Brain microvascular endothelial cell (primary cell): ENCODE data around the gene ZSCAN5B.
A peak's percentile ranks its signal among the peaks of the same experiment; 100 is the strongest.
"Not testable (repeated sequence)": the region's sequence is repeated elsewhere in the genome, so short reads cannot be mapped to it uniquely, and the experiment has no call there.

Source experiments
- DNase-seq: peaks from one replicate; pipeline ENCODE4 v3.0.0-alpha.2; 2020
- H3K27ac ChIP-seq: fragments of 250-450 bp; sonication (Bioruptor Pico); 2 replicates; pipeline ENCODE4 v1.5.1; 2020; ENCODE audit warnings: mild to moderate bottlenecking, moderate library complexity
- H3K27me3 ChIP-seq: fragments of 250-450 bp; sonication (Bioruptor Pico); replicated peaks from 2 replicates; pipeline ENCODE4 v1.5.1; 2020; ENCODE audit warnings: mild to moderate bottlenecking
- H3K36me3 ChIP-seq: fragments of 250-450 bp; sonication (Bioruptor Pico); replicated peaks from 2 replicates; pipeline ENCODE4 v1.5.1; 2020; ENCODE audit warnings: mild to moderate bottlenecking
- H3K4me3 ChIP-seq: 2 replicates; pipeline ENCODE4 v1.5.1; 2011; ENCODE audit warnings: low read depth, mild to moderate bottlenecking, control low read depth, low read length, moderate library complexity
- in situ Hi-C: cut with HindIII; loops from 2 replicates; pipeline ENCODE4 v1.10.0; 2017; ENCODE audit warnings: low sequenced_read_pairs, low pct_ligation_motif_present
- TF ChIP-seq, protein P1 (sequence below): IDR thresholded peaks from 2 replicates; pipeline ENCODE4 v1.5.1; 2011; ENCODE audit warnings: low read depth, mild to moderate bottlenecking, moderate library complexity, low read length, control low read depth, inconsistent platforms; ENCODE audit errors: missing control alignments

ZSCAN5B gene

DNA sequence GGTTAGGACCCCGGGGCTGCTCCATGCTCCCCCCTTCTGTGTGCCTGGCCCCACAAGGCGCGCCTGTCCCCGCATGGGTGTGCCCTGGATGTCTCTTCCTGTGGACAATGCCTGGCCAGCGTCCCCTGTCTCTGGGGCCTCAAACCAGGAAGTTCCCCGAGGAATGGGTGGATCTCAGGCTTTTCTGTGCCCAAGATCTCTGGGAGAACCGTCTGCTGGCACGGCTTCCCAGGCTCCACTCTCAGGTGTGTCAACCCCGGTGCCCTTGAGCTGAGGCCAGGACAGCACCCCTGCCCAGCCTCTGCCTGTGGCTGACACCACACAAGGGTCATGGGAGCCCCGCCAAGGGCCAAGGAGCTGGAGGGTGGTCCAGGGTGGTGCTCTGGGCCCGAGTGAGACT, 40.8 kb downstream of the ZSCAN5B start:
- Histone ChIP-seq H3K4me3 (no peak overlapping the region), H3K27ac (no peak overlapping the region), H3K27me3 (no peaks in the 10 kb centered on the region), H3K36me3 (peaks cover 17% of the 10 kb centered on the region)
- TF ChIP-seq, protein P1, sequence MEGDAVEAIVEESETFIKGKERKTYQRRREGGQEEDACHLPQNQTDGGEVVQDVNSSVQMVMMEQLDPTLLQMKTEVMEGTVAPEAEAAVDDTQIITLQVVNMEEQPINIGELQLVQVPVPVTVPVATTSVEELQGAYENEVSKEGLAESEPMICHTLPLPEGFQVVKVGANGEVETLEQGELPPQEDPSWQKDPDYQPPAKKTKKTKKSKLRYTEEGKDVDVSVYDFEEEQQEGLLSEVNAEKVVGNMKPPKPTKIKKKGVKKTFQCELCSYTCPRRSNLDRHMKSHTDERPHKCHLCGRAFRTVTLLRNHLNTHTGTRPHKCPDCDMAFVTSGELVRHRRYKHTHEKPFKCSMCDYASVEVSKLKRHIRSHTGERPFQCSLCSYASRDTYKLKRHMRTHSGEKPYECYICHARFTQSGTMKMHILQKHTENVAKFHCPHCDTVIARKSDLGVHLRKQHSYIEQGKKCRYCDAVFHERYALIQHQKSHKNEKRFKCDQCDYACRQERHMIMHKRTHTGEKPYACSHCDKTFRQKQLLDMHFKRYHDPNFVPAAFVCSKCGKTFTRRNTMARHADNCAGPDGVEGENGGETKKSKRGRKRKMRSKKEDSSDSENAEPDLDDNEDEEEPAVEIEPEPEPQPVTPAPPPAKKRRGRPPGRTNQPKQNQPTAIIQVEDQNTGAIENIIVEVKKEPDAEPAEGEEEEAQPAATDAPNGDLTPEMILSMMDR, result no peak
- no peak for DNase-seq
- in situ Hi-C loops, result no loop called here

DNA sequence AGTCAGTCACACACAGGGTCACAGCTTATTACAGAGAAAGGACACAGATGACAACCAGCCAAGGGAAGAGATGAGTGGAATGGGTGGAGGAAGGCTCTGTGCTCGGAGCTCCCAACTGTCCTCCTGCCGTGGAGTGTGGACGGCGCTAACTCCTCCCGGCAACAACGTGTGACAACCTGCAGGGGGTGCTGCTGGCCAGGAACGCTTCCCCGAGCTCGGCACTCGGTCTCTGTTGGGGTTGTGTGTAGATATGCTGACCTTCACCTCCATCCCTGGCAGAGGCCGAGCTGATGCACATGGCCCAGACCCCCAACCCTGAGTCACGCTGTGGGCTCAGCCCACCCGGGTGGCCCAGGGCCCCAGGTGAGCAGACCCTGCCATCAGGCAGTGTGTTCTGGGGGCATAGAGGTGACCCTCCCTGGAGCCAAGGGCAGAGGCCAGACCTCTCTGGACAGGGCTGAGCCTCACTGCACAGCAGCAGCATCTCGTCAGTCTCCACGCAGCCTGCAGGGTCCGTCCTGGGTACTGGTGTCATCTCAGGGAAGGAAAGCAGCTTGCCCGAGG, 42.4 kb downstream of the ZSCAN5B start:
- H3K4me3 ChIP-seq, result no peak overlapping the region
- no peak overlapping the region for H3K27ac ChIP-seq
- in situ Hi-C loops, result no loop called here
- no peaks in the 10 kb centered on the region for H3K27me3 ChIP-seq
- DNase-seq, result no peak
- H3K36me3 ChIP-seq, result peaks cover 14% of the 10 kb centered on the region
- TF ChIP-seq, protein P1, result peak; percentile 59

DNA sequence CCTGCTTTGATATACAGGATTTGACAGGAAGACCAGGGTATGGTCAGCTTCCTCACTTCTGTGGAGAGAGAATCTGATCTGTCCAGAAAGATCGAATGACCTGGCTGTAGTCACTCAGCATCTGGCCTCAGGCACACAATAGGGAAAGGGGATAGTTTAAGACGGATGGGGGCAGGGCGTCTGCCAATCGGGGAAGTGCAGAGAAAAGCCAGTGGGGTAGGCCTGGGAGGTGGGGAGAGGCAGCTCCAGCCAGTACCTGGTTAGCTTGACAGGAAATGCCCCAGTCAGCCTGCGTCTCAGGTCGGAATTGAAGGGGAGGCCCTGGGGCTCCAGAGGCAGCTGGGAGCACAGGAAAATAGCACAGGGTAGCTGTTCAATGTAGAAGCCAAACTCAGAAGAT, 44.1 kb downstream of the ZSCAN5B start:
- no peak overlapping the region for H3K27ac ChIP-seq
- in situ Hi-C loops, result no loop called here
- H3K4me3 ChIP-seq, result no peak overlapping the region
- TF ChIP-seq, protein P1, result no peak
- no peaks in the 10 kb centered on the region for H3K27me3 ChIP-seq
- DNase-seq, result no peak
- peaks cover 10% of the 10 kb centered on the region for H3K36me3 ChIP-seq

DNA sequence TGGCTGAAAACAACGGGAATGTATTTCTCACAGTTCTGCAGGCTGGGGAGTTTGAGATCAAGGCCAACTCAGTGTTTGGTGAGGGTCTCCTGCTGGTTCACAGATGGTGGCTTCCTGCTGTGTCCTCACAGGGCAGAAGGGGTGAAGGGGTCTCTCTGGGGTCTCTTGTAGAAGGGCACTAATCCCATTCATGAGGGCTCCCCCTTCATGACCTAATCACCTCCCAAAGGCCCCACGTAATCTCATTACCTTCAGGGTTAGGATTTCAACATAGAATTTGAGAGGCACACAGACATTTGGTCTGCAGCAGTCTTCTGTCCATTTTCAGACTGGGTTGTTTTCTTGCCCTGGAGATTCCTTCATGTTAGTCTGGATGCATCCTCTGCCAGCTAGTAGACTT, 44.9 kb downstream of the ZSCAN5B start:
- in situ Hi-C loops, result no loop called here
- TF ChIP-seq, protein P1, result no peak
- Histone ChIP-seq H3K36me3 (peaks cover 17% of the 10 kb centered on the region), H3K27ac (no peak overlapping the region), H3K27me3 (no peaks in the 10 kb centered on the region), H3K4me3 (no peak overlapping the region)
- DNase-seq, result no peak

DNA sequence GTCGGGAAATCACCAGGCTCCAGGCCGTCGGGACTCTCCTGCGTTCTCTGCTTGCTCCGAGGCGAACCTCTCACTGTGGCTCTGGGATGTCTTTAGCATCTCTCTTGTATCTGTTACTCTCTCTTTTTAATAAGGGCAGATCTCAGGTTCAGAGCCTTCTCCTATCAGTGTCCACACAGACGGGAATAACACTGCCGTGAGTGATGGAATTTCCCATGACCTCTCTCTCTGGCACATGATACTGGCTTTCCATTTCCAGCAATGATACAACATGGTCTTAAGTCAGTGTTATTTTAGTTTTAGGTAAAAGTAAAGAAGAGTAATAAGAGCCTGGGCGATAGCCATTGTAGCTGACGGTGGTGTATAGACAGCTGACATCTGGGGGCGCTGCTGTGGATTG, 47.2 kb downstream of the ZSCAN5B start:
- H3K27ac ChIP-seq, result no peak overlapping the region
- TF ChIP-seq, protein P1, result no peak
- H3K36me3 ChIP-seq, result peaks cover 25% of the 10 kb centered on the region
- DNase-seq, result no peak
- H3K4me3 ChIP-seq, result no peak overlapping the region
- no peaks in the 10 kb centered on the region for H3K27me3 ChIP-seq
- in situ Hi-C loops, result no loop called here

DNA sequence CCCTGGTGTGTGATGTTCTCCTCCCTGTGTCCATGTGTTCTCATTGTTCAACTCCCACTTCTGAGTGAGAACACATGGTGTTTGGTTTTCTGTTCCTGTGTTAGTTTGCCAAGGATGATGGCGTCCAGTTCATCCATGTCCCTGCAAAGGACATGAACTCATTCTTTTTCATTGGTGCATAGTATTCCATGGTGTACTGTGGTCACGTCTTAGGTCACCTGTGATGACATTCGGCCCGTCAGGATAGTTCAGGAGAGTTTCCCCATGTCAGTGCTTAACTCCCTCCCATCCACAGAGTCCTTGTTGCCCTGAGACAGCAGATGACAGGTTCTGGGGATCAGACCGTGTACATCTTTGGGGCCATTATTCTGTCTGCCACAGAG, 47.9 kb downstream of the ZSCAN5B start:
- Histone ChIP-seq H3K36me3 (peaks cover 22% of the 10 kb centered on the region), H3K27me3 (no peaks in the 10 kb centered on the region), H3K4me3 (no peak overlapping the region), H3K27ac (no peak overlapping the region)
- DNase-seq, result no peak
- TF ChIP-seq, protein P1, result no peak
- in situ Hi-C loops, result no loop called here

DNA sequence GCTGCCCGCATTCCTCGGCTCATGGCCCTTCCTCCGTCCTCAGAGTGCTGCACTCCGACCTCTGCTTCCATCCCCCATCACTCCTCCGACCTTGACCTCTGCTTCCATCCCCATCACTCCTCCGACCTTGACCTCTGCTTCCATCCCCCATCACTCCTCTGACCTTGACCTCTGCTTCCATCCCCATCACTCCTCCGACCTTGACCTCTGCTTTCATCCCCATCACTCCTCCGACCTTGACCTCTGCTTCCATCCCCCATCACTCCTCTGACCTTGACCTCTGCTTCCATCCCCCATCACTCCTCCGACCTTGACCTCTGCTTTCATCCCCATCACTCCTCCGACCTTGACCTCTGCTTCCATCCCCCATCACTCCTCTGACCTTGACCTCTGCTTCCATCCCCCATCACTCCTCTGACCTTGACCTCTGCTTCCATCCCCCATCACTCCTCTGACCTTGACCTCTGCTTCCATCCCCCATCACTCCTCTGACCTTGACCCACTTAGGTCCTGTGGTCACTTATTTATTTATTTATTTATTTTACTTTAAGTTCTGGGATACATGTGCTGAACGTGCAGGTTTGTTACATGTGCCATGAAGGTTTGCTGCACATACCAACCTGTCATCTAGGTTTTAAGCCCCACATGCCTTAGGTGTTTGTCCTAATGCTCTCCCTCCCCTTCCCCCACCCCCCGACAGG, 48.5 kb downstream of the ZSCAN5B start:
- H3K27me3 ChIP-seq, DNase-seq, H3K4me3 ChIP-seq, H3K27ac ChIP-seq, in situ Hi-C loops: not testable (repeated sequence)
- peaks cover 22% of the 10 kb centered on the region for H3K36me3 ChIP-seq
